Right cardiac atrium (tissue), 5 donors: ENCODE data around the gene VAV1. TPM values are rescaled to one million over a fixed set of nuclear protein-coding genes. Genes with fewer than 3 reads are reported as not detected.

Experiments
- ATAC-seq, 2 donors: fragments of 200-7000 bp; cut with Tn5 transposase; one replicate each; pipeline versions ENCODE4 v1.8.0 to v1.9.1; 2020; ENCODE audit warnings: moderate library complexity in 2 of 2, mild to moderate bottlenecking in 1 of 2
- DNase-seq, 3 donors: peaks; one replicate each; pipeline ENCODE4 v3.0.0-alpha.2; 2020
- H3K27ac ChIP-seq: one replicate; pipeline ENCODE4 v1.5.1; 2013; ENCODE audit warnings: mild to moderate bottlenecking, low read length, control low read depth, moderate library complexity
- H3K27me3 ChIP-seq: one replicate; pipeline ENCODE4 v1.6.1; 2013; ENCODE audit not compliant: control insufficient read depth, insufficient read depth
- H3K4me1 ChIP-seq: one replicate; pipeline ENCODE4 v1.6.1; 2013; ENCODE audit warnings: low read length; ENCODE audit not compliant: control insufficient read depth, insufficient read depth
- H3K4me3 ChIP-seq: one replicate; pipeline ENCODE4 v1.5.1; 2013; ENCODE audit warnings: low read length, control low read depth
- H3K9me3 ChIP-seq: one replicate; pipeline ENCODE4 v1.6.1; 2013; ENCODE audit warnings: low read length; ENCODE audit not compliant: control insufficient read depth
- WGBS: extraction: QIAGEN DNeasy Blood & Tissue Kit; methylation state at CpG from one replicate; pipeline ENCODE4 v1.1.7; 2013; 5-methylcytosine and 5-hydroxymethylcytosine counted together
- intact Hi-C, 4 donors: fragments of 100-400 bp; cut with DNase I; formaldehyde crosslinking; loops; one replicate each; pipeline versions ENCODE4 v1.11.0 to v1.14.0; 2022 to 2023
- polyA plus RNA-seq: library from polyadenylated mRNA; stranded (reverse); fragments of 200-250 nt; gene quantifications from one replicate; pipeline ENCODE4 v1.2.3, GENCODE V29; 2013
- total RNA-seq, 4 donors: library from RNA; stranded (reverse); fragmentation: NEBNext Ultra II Directional; extraction: Animal tissue kit (Norgen Biotek cat#: 25700); gene quantifications; one replicate each; pipeline ENCODE4 v1.2.1, GENCODE V29; 2021
- donor health status: healthy with polysubstance abuse.
- donor health status: DM: no; HTN: yes; CAD: no.
- donor health status: DM: no; HTN: no; CAD: no.
- donor health status: DM: no; HTN: yes; CAD: no; lungs with severe emphysema.
- donor health status: DM: yes; HTN: yes; CAD: no.

Gene VAV1
- total and polyA plus RNA-seq, 5 donors: 0.84 to 3.7 (median 3.3) TPM

- ATAC-seq (no peak), DNase-seq (no peak)
- H3K9me3 ChIP-seq: no peaks in the 10 kb centered on the region
- 35% methylated on average over 2 of the region's 2 CpGs for WGBS
- intact Hi-C loops: no loop called here
- no peaks in the 10 kb centered on the region for H3K4me1 ChIP-seq
- H3K27me3 ChIP-seq: no peaks in the 10 kb centered on the region
- no peak overlapping the region for H3K27ac ChIP-seq
- no peak overlapping the region for H3K4me3 ChIP-seq
Measured at GRCh38 chr19:6837525-6837924, 65.0 kb downstream of the VAV1 start.

GRCh38 chr19:6838062-6838655, 65.7 kb downstream of the VAV1 start:
- DNase-seq: no peak
- no peaks in the 10 kb centered on the region for H3K27me3 ChIP-seq
- no peak overlapping the region for H3K4me3 ChIP-seq
- H3K9me3 ChIP-seq: no peaks in the 10 kb centered on the region
- 84% methylated on average over 3 of the region's 3 CpGs for WGBS
- no peak overlapping the region for H3K27ac ChIP-seq
- ATAC-seq: no peak
- H3K4me1 ChIP-seq: no peaks in the 10 kb centered on the region
- intact Hi-C loops: no loop called here

- WGBS: 73% methylated on average over 5 of the region's 5 CpGs
- DNase-seq (no peak), ATAC-seq (no peak)
- intact Hi-C loops: no loop called here
- Histone ChIP-seq H3K27me3 (no peaks in the 10 kb centered on the region), H3K27ac (no peak overlapping the region), H3K9me3 (no peaks in the 10 kb centered on the region), H3K4me3 (no peak overlapping the region), H3K4me1 (no peaks in the 10 kb centered on the region)
Measured at GRCh38 chr19:6842871-6843607, 70.5 kb downstream of the VAV1 start.

- WGBS: 93% methylated on average over 11 of the region's 11 CpGs
Measured at GRCh38 chr19:6847828-6848200, 75.3 kb downstream of the VAV1 start.

GRCh38 chr19:6848986-6849385, 76.5 kb downstream of the VAV1 start:
- intact Hi-C loops: no loop called here
- Histone ChIP-seq H3K27me3 (no peaks in the 10 kb centered on the region), H3K4me1 (no peaks in the 10 kb centered on the region), H3K4me3 (no peak overlapping the region), H3K9me3 (no peaks in the 10 kb centered on the region), H3K27ac (no peak overlapping the region)
- 80% methylated on average over 3 of the region's 3 CpGs for WGBS
- no peak for ATAC-seq
- no peak for DNase-seq

More at GRCh38 chr19:6847828-6848200, 75.3 kb downstream of the VAV1 start:
- intact Hi-C loops: no loop called here
- Histone ChIP-seq H3K9me3 (no peaks in the 10 kb centered on the region), H3K4me1 (no peaks in the 10 kb centered on the region), H3K4me3 (no peak overlapping the region), H3K27me3 (no peaks in the 10 kb centered on the region), H3K27ac (no peak overlapping the region)
- no peak for DNase-seq
- ATAC-seq: no peak

GRCh38 chr19:6849876-6850275, 77.4 kb downstream of the VAV1 start:
- no peak for ATAC-seq
- intact Hi-C loops: no loop called here
- 36% methylated on average over 2 of the region's 2 CpGs for WGBS

GRCh38 chr19:6851359-6851758, 78.9 kb downstream of the VAV1 start:
- 58% methylated on average over 1 of the region's 1 CpG for WGBS
- no peak overlapping the region for H3K27ac ChIP-seq

More at GRCh38 chr19:6849876-6850275, 77.4 kb downstream of the VAV1 start:
- H3K27ac ChIP-seq: no peak overlapping the region
- no peak overlapping the region for H3K4me3 ChIP-seq
- no peak for DNase-seq
- no peaks in the 10 kb centered on the region for H3K9me3 ChIP-seq
- no peaks in the 10 kb centered on the region for H3K4me1 ChIP-seq
- no peaks in the 10 kb centered on the region for H3K27me3 ChIP-seq

GRCh38 chr19:6852001-6852400, 79.5 kb downstream of the VAV1 start:
- H3K27ac ChIP-seq: no peak overlapping the region
- DNase-seq: no peak
- H3K4me1 ChIP-seq: no peaks in the 10 kb centered on the region
- 98% methylated on average over 1 of the region's 1 CpG for WGBS
- H3K27me3 ChIP-seq: no peaks in the 10 kb centered on the region
- ATAC-seq: no peak
- no peak overlapping the region for H3K4me3 ChIP-seq
- intact Hi-C loops: no loop called here
- H3K9me3 ChIP-seq: no peaks in the 10 kb centered on the region

More at GRCh38 chr19:6851359-6851758, 78.9 kb downstream of the VAV1 start:
- DNase-seq (no peak), ATAC-seq (no peak)
- intact Hi-C loops: no loop called here
- H3K27me3 ChIP-seq: no peaks in the 10 kb centered on the region
- H3K4me3 ChIP-seq: no peak overlapping the region
- H3K4me1 ChIP-seq: no peaks in the 10 kb centered on the region
- no peaks in the 10 kb centered on the region for H3K9me3 ChIP-seq

- Histone ChIP-seq H3K27me3 (no peaks in the 10 kb centered on the region), H3K4me3 (no peak overlapping the region), H3K9me3 (no peaks in the 10 kb centered on the region), H3K4me1 (no peaks in the 10 kb centered on the region), H3K27ac (no peak overlapping the region)
- DNase-seq: no peak
- ATAC-seq: no peak
- 80% methylated on average over 11 of the region's 11 CpGs for WGBS
- intact Hi-C loops: no loop called here
Measured at GRCh38 chr19:6853868-6854267, 81.4 kb downstream of the VAV1 start.

- Histone ChIP-seq H3K9me3 (no peaks in the 10 kb centered on the region), H3K27me3 (no peaks in the 10 kb centered on the region), H3K4me3 (no peak overlapping the region), H3K27ac (no peak overlapping the region), H3K4me1 (no peaks in the 10 kb centered on the region)
- ATAC-seq (no peak), DNase-seq (no peak)
- intact Hi-C loops: no loop called here
- WGBS: 77% methylated on average over 2 of the region's 2 CpGs
Measured at GRCh38 chr19:6854758-6855157, 82.2 kb downstream of the VAV1 start.

- ATAC-seq: no peak
- no peak overlapping the region for H3K27ac ChIP-seq
- H3K4me1 ChIP-seq: no peaks in the 10 kb centered on the region
- no peak for DNase-seq
- no peak overlapping the region for H3K4me3 ChIP-seq
- H3K27me3 ChIP-seq: no peaks in the 10 kb centered on the region
- WGBS: 44% methylated on average over 14 of the region's 14 CpGs
- H3K9me3 ChIP-seq: no peaks in the 10 kb centered on the region
- intact Hi-C loops: no loop called here
Measured at GRCh38 chr19:6856749-6857372, 84.4 kb downstream of the VAV1 start.
